ENCODE results near the gene ARID5A.
"Not testable (repeated sequence)": the region's sequence is repeated elsewhere in the genome, so short reads cannot be mapped to it uniquely, and the experiment has no call there.

The ARID5A gene

DNA sequence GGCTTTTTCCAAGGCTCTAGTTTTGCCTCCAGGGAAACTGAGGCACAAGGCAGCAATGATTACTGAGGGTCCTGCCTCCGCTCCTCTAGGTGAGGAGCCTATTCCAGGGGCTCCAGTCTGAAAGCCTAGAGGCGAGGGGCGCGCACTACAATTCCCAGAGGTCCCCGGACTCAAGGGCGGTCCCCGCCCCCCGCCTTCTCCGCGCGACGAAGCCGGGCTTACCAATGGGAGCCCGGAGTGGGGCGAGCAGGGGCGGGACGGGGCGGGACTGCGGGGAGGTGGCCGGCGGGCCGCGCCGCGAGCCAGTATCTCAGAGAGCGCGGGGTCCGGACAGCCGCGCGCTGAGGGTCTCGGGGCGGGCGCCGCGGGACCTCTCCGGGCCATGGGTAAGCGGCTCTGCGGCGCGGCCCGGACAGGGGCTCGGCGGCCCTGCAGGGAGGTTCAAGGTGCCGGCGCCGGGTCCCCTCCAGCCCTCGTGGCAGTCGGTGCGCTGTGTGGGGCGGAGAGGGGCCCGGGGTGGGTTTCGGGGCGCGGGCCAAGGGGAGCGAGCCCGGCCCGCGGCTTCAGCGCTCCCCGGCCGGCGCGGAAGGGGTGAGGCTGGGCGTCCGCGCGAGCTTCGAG, at the start of gene ARID5A:
Gene ARID5A, plus strand, starts transcription at position 308 of the 621 bp plus-strand sequence. Its CDS starts 75 bp downstream, at position 383.
- peak; percentile 93 for DNase-seq

DNA sequence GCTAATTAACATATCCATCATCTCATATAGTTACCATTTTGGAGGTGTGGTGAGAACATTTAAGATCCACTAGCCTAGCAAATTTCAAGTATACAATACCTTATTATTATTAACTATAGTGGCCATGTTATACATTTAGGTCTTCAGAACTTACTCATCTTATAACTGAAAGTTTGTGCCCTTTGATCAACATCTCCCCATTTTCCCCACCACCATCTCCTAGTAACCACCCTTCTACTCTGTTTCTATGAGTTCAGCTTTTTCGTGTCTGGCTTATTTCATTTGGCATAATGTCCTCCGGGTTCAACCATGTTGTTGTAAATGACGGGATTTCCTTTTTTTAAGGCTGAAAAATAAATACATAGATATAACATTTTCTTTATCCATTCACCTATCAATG, 47.3 kb upstream of the ARID5A start:
- no peak for DNase-seq

- no peak for DNase-seq
Observed at GRCh38 chr2:96489663-96490062, 46.9 kb upstream of the ARID5A start.

- no peak for DNase-seq
Observed at GRCh38 chr2:96491860-96492497, 44.6 kb upstream of the ARID5A start.

- DNase-seq: no peak
Observed at GRCh38 chr2:96493072-96493471, 43.5 kb upstream of the ARID5A start.

- DNase-seq: no peak
Observed at GRCh38 chr2:96494188-96494587, 42.4 kb upstream of the ARID5A start.

- no peak for DNase-seq
Observed at GRCh38 chr2:96495982-96496629, 40.4 kb upstream of the ARID5A start.

DNA sequence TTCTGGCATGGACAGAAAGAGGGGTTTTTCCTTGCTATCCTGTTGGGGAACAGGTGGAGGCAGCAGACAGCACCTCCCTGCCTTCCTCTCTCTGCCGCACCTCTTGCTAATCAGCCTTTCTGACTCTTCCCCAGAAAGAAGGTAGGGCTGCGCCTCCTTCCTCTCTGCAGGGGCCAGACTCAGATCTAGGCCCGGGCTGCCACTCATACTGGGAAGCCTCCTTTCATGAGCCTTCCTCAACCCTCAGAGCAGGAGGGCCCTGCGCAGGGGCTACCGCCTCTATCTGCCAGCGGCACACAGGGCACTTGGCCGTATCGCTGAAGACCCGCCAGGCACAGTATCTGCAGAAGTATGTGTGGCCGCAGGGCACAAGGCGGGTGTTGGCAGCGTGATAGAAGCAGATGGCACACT, 38.5 kb upstream of the ARID5A start:
- no peak for DNase-seq

- not testable (repeated sequence) for DNase-seq
Observed at GRCh38 chr2:96498611-96499010, 37.9 kb upstream of the ARID5A start.

GRCh38 chr2:96499061-96499960, 37.2 kb upstream of the ARID5A start:
- no peak for DNase-seq

DNA sequence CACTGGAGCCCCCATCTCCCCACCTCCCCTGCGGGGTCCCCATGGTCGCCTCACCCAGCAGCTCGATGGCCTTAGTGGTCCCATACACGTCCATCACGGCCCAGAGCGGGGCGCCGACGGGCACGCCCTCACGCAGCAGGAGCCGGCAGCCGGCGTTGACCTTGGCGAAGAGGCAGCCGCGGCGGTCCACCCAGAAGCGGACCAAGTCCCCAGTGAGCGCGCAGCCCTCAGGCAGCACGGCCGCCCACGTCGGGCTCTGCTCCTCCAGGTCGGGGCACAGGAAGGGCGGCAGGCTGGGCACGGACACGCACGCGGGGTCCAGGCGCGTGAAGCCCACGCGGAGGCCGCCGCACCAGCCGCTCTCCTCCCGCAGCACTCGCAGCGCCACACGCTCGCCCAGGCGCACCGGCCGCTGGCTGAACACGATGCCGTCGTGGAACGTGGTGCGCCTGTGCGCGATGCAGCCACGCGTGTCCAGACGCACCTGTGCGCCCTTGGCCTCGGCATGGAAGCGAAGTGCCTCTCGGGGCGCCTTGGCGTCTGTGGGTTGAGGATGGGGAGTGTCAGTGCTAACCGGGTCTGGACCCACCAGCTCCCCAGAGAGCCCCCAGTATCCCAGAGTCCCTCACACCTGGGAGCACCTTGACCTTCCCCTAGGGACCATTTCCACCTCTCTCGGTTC, 36.0 kb upstream of the ARID5A start:
- DNase-seq: no peak

DNA sequence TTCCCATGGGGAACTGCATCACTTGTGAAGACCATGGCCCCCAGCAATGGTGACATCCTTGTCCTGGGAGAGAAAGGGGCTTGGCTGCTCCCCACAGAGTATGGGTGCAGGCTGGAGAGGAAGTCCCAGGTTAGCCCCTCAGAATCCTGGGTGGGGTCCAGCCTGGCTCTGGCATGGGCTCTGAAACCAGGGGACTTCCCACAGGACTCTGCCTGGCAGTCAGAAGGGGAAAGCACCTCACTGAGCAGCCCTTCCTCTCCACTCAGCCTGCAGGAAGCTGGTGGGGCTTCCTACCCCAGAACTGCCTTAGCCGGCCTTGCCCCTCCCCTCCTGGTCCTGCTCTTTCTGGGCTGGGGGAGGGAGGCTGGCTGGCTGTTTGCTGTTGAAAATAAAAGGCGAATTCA, 35.1 kb upstream of the ARID5A start:
- peak; percentile 46 for DNase-seq

DNA sequence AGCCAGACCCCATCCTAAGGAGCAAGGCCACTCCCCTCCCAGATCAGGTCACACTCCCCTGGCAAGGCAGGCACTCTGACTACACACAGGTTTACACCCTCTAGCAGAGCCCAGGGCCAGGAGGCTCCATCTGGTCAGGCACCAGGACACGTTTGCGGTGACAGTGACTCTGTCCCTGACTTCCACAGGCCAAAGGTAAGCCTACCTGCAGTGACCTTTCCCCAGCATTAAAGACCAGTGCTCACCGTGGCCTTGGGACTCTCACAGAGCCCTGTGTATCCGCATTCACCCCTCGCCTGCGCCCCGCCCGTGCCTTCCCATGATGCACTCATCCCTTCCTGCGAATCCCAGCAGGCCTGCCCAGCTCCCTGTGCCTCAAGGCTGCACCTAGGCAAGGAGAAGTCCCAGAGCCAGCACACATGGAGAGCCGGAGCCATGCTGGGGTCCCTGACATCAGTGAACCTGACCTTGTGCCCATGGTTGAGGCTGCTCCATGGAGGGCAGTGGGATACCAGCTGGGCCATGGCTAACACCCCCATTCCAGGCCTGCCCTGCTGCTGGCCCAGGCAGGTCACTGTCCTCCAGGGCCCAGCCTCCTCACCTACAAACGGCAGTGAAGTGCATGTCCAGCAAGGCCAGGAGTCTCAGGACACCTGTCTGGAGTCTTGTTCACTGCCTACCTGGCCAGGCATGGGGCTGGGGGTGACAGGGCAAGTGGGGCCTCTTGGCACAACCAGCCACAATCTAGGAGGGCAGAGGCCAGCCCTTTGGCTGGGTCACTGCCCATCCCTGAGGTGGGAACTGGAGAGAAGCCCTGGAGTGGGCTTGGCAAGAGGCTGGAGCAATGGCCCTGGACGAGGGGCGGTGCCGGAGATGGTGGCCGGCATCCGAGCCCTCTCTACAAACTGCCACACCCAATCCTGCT, 34.4 kb upstream of the ARID5A start:
- no peak for DNase-seq

DNA sequence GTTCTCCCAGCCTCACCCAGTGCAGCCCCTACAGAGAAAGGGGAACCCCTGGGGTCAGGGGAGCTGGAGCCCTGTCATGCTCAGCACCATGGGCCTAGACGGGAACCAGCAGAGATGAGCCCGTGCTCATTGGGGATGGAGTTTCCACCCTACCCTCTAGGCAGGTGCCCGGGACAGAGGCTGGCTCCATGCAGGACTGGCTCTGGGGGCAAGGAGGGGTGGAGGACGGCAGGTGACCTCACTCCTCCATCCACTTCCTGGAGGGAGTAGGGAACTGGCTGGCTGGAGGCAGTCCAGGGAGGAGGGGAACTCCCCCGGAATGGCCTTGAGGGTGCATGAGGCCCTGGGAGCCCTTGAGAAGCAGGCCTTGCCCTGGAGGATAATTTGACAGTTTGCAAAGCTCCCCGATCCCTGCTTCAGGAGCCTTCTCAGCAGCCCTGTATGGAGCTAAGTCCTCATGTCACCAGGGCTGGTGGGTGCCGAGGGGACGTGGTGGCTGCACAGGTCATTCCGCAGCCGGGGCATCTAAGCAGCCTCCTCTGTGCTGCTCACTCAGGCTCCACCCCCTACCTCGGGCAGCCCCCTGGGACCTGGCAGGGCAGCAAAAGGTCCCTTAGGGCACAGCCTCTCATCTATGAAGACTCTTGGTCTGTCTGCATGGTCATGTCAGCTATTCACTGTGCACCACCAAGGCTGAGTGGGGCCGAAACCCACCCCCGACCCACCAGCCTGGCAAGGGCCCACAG, 33.5 kb upstream of the ARID5A start:
- no peak for DNase-seq

DNA sequence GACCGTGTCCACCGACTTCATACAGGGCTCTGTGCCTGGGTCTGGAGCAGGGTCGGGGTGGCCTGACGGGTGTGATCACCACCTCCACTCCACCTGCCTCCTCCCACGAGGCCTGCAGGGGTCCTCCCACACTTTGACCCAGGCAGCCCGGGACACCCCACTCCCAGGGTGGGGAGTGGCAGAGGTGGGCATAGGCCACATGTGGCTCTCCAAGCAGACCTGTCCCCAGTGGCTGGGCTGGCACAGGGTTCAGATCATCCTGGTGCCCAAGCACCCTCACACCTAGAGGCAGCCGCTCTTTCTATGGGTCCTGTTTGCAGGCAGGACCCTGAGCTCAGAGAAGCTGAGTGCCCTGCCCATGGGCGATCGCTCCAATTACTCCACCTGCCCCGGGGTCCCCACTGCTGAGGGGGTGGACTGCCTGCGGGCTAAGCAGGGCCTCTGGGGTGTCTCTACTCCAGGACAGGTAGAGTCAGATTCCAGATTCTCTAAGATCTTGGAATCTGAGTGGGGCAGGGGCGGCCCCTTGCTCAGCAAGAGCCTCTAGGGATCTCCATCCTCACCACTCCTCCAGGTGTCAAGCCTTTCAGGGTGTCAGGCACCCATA, 32.8 kb upstream of the ARID5A start:
- no peak for DNase-seq

DNA sequence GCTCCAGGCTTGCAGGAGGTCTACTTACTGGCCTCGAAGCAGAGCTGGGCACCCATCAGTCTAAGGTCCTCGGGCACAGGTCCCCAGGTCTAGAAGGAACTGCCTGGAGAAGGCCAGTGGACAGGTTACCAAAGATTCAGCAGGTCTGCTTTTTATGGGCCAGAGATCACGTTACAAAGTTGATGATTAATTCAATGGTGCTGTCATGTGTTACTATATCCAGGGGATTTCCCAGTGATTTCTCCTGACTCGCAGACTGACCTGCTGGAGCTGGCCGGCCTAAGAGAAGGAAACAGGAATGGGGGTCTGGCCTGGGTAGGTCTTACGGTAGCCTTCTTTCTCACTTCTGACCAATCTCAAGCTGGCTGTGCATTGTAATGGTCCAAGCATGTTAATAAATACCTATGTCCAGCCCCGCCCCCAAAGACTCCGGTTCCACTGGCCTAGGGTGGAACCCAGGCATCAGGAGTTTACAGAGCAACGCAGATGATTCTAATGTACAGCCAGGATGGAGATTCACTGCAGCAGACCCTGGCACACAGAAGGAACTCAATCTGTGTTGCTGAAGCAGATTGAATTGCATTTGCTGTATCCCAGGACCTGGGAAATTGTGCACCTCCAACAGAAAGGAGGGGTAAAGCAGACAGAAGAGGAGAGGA, 31.2 kb upstream of the ARID5A start, which contains the start of gene NEURL3:
Gene NEURL3, minus strand, starts transcription at position 127 of the 659 bp plus-strand sequence. Its CDS starts 71 bp downstream, at position 56.
- DNase-seq: no peak

GRCh38 chr2:96506016-96506906, 30.3 kb upstream of the ARID5A start:
- DNase-seq: no peak

DNA sequence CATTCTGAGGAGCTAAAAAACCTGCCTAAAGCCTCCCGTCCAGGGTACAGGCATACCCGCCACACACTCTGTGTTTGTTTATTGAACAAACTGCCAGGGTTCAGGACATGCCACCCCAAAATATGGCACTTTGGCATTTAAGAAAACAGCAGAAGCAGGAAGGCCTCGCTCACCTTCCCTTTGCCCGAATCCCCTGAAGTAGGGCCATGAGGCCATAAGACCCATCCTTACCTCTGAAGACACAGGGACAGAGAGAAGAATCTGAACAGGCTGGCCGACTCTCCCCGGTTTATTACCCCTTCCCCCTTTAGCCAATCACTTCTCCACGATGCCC, 29.7 kb upstream of the ARID5A start:
- no peak for DNase-seq

Data from CD4-positive, alpha-beta T cell treated with Interleukin-10 for 1 hour (primary cell).